Fibroblast of lung (primary cell): Measurements from ENCODE around the gene IRAK3. TPM values are rescaled to one million over a fixed set of nuclear protein-coding genes. Genes with fewer than 3 reads are reported as not detected.

Experiments used
- DNase-seq, 2 donors: peaks; one replicate each; pipeline versions ENCODE4 v3.0.0 to v3.0.0-alpha.2; 2010; ENCODE audit warnings: low read depth in 2 of 2
- H2AFZ ChIP-seq: 2 replicates; pipeline ENCODE4 v1.5.1; 2012; ENCODE audit warnings: low read length, control low read depth, inconsistent platforms
- H3K27ac ChIP-seq: 2 replicates; pipeline ENCODE4 v1.5.1; 2011; ENCODE audit warnings: low read length, control low read depth; ENCODE audit not compliant: insufficient read depth
- H3K27me3 ChIP-seq: 2 replicates; pipeline ENCODE4 v1.5.1; 2011; ENCODE audit warnings: mild to moderate bottlenecking, low read length; ENCODE audit not compliant: control insufficient read depth, insufficient read depth
- H3K36me3 ChIP-seq: 2 replicates; pipeline ENCODE4 v1.5.1; 2011; ENCODE audit warnings: low read length; ENCODE audit not compliant: control insufficient read depth, insufficient read depth
- H3K4me1 ChIP-seq: 2 replicates; pipeline ENCODE4 v1.5.1; 2011; ENCODE audit warnings: low read length; ENCODE audit not compliant: control insufficient read depth, insufficient read depth; ENCODE audit errors: extremely low read depth
- H3K4me2 ChIP-seq: 2 replicates; pipeline ENCODE4 v1.5.1; 2011; ENCODE audit warnings: low read length, control low read depth; ENCODE audit not compliant: insufficient read depth; ENCODE audit errors: extremely low read depth
- H3K4me3 ChIP-seq, 4 experiments: fragments of 200-600 bp in 1 of 4; sonication (generic) in 1 of 4; replicated peaks in 1 of 4; 2 replicates each; pipeline ENCODE4 v1.5.1; 2011 to 2016; ENCODE audit warnings: low read length in 4 of 4, low read depth in 3 of 4, mild to moderate bottlenecking in 3 of 4, control low read depth in 2 of 4, inconsistent platforms in 1 of 4, mixed read lengths in 1 of 4; ENCODE audit not compliant: insufficient read depth in 1 of 4; ENCODE audit errors: control extremely low read depth in 1 of 4
- H3K79me2 ChIP-seq: 2 replicates; pipeline ENCODE4 v1.5.1; 2012; ENCODE audit warnings: mild to moderate bottlenecking, low read length, inconsistent platforms; ENCODE audit not compliant: control insufficient read depth, insufficient read depth
- H3K9ac ChIP-seq: 2 replicates; pipeline ENCODE4 v1.5.1; 2011; ENCODE audit warnings: mild to moderate bottlenecking, low read length, control low read depth; ENCODE audit not compliant: insufficient read depth
- H3K9me3 ChIP-seq: 2 replicates; pipeline ENCODE4 v1.5.1; 2012; ENCODE audit warnings: low read depth, low read length; ENCODE audit not compliant: control insufficient read depth, insufficient read depth
- H4K20me1 ChIP-seq: 2 replicates; pipeline ENCODE4 v1.5.1; 2011; ENCODE audit warnings: low read length; ENCODE audit not compliant: control insufficient read depth, insufficient read depth; ENCODE audit errors: extremely low read depth
- EZH2 ChIP-seq: IDR thresholded peaks from 2 replicates; pipeline ENCODE4 v1.5.1; 2012; ENCODE audit warnings: low read length, control low read depth, mild to moderate bottlenecking; ENCODE audit errors: missing control alignments
- polyA plus RNA-seq, 2 donors: library from polyadenylated mRNA; depleted of rRNA in 1 of 2; stranded (reverse) in 1 of 2; unstranded in 1 of 2; fragments of >200 nt; gene quantifications; 2 replicates each; pipeline ENCODE4 v1.2.1, GENCODE V29; 2011 to 2012; ENCODE audit warnings: missing spikeins in 1 of 2
- total RNA-seq: library from RNA; depleted of rRNA; stranded (reverse); fragments of >200 nt; gene quantifications from 2 replicates; pipeline ENCODE4 v1.2.1, GENCODE V29; 2014
- TF ChIP-seq, protein P1 (sequence below), 2 donors: IDR thresholded peaks in 1 of 2; conservative IDR thresholded peaks in 1 of 2; 1 replicate in 1 of 2; 2 replicates in 1 of 2; pipeline ENCODE4 v1.5.1; 2011 to 2012; ENCODE audit warnings: low read length in 2 of 2, control low read depth in 1 of 2, inconsistent platforms in 1 of 2, low read depth in 1 of 2, mild to moderate bottlenecking in 1 of 2

IRAK3 gene
- total and polyA plus RNA-seq, 2 donors (not counting 1 experiment from before 2014, with no cell fraction given), result 3.2 to 11.1 TPM

GRCh38 chr12:66290716-66291200 lies 101.7 kb downstream of the IRAK3 start:
- Histone ChIP-seq H4K20me1 (no peaks in the 10 kb centered on the region), H3K9ac (no peak overlapping the region)

GRCh38 chr12:66296176-66296683 lies 107.2 kb downstream of the IRAK3 start:
- H3K9me3 ChIP-seq, result no peaks in the 10 kb centered on the region
- H3K79me2 ChIP-seq, result no peaks in the 10 kb centered on the region
- TF ChIP-seq, protein P1, sequence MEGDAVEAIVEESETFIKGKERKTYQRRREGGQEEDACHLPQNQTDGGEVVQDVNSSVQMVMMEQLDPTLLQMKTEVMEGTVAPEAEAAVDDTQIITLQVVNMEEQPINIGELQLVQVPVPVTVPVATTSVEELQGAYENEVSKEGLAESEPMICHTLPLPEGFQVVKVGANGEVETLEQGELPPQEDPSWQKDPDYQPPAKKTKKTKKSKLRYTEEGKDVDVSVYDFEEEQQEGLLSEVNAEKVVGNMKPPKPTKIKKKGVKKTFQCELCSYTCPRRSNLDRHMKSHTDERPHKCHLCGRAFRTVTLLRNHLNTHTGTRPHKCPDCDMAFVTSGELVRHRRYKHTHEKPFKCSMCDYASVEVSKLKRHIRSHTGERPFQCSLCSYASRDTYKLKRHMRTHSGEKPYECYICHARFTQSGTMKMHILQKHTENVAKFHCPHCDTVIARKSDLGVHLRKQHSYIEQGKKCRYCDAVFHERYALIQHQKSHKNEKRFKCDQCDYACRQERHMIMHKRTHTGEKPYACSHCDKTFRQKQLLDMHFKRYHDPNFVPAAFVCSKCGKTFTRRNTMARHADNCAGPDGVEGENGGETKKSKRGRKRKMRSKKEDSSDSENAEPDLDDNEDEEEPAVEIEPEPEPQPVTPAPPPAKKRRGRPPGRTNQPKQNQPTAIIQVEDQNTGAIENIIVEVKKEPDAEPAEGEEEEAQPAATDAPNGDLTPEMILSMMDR (conservative IDR thresholded peaks at IDR 0.05 in 1 of 2, IDR thresholded peaks at IDR 0.05 in 1 of 2; ENCODE audit: low read depth in 1 of 2, low read length in 2 of 2), result no peak
- TF ChIP-seq EZH2, result no peak
- no peak overlapping the region for H2AFZ ChIP-seq
- DNase-seq, result no peak
- H3K27ac ChIP-seq, result no peak overlapping the region
- H3K4me2 ChIP-seq, result no peak overlapping the region
- H3K27me3 ChIP-seq, result peaks cover 7% of the 10 kb centered on the region
- no peak overlapping the region for H3K4me3 ChIP-seq
- no peaks in the 10 kb centered on the region for H3K4me1 ChIP-seq
- no peaks in the 10 kb centered on the region for H4K20me1 ChIP-seq
- no peak overlapping the region for H3K9ac ChIP-seq
- H3K36me3 ChIP-seq, result no peaks in the 10 kb centered on the region

More at GRCh38 chr12:66290716-66291200, 101.7 kb downstream of the IRAK3 start:
- H3K27ac ChIP-seq, result no peak overlapping the region
- H2AFZ ChIP-seq, result no peak overlapping the region
- no peaks in the 10 kb centered on the region for H3K36me3 ChIP-seq
- no peaks in the 10 kb centered on the region for H3K79me2 ChIP-seq
- H3K9me3 ChIP-seq, result no peaks in the 10 kb centered on the region
- no peak for TF ChIP-seq EZH2
- TF ChIP-seq, protein P1 (conservative IDR thresholded peaks at IDR 0.05 in 1 of 2, IDR thresholded peaks at IDR 0.05 in 1 of 2; ENCODE audit: low read depth in 1 of 2, low read length in 2 of 2), result no peak
- H3K27me3 ChIP-seq, result peaks cover 3% of the 10 kb centered on the region
- H3K4me2 ChIP-seq, result no peak overlapping the region
- DNase-seq, result no peak
- no peak overlapping the region for H3K4me3 ChIP-seq
- no peaks in the 10 kb centered on the region for H3K4me1 ChIP-seq

- Histone ChIP-seq H3K36me3 (no peaks in the 10 kb centered on the region), H3K27ac (no peak overlapping the region), H3K27me3 (peaks cover 8% of the 10 kb centered on the region), H3K9me3 (no peaks in the 10 kb centered on the region), H3K9ac (no peak overlapping the region), H3K4me2 (no peak overlapping the region), H3K79me2 (no peaks in the 10 kb centered on the region), H3K4me1 (no peaks in the 10 kb centered on the region), H4K20me1 (no peaks in the 10 kb centered on the region), H2AFZ (no peak overlapping the region), H3K4me3 (no peak overlapping the region)
- DNase-seq, result no peak
- no peak for TF ChIP-seq EZH2
- TF ChIP-seq, protein P1 (conservative IDR thresholded peaks at IDR 0.05 in 1 of 2, IDR thresholded peaks at IDR 0.05 in 1 of 2; ENCODE audit: low read depth in 1 of 2, low read length in 2 of 2), result no peak
These were observed 108.1 kb downstream of the IRAK3 start for GRCh38 chr12:66297080-66297479.
